GM23248 (cell line): ENCODE results near the gene SLC6A4. TPM values are rescaled to one million over a fixed set of nuclear protein-coding genes. Genes with fewer than 3 reads are reported as not detected.

Experiments used
- DNase-seq: peaks from one replicate; pipeline ENCODE4 v3.0.0-alpha.2; 2015
- H2AFZ ChIP-seq: fragments of 200-600 bp; sonication (generic); 2 replicates; pipeline ENCODE4 v1.6.1; 2016; ENCODE audit warnings: antibody characterized with exemption
- H3F3A ChIP-seq: fragments of 200-600 bp; sonication (generic); 2 replicates; pipeline ENCODE4 v1.6.1; 2016; ENCODE audit warnings: mild to moderate bottlenecking, antibody characterized with exemption, mixed run types; ENCODE audit not compliant: insufficient read depth
- H3K27ac ChIP-seq: fragments of 200-600 bp; sonication (generic); 2 replicates; pipeline ENCODE4 v1.5.1; 2016; ENCODE audit warnings: mild to moderate bottlenecking
- H3K27me3 ChIP-seq: fragments of 200-600 bp; sonication (generic); replicated peaks from 2 replicates; pipeline ENCODE4 v1.6.1; 2016; ENCODE audit warnings: mild to moderate bottlenecking; ENCODE audit not compliant: insufficient read depth
- H3K36me3 ChIP-seq: fragments of 200-600 bp; sonication (generic); 2 replicates; pipeline ENCODE4 v1.6.1; 2016; ENCODE audit warnings: low read depth, mild to moderate bottlenecking
- H3K4me1 ChIP-seq: fragments of 200-600 bp; sonication (generic); 2 replicates; pipeline ENCODE4 v1.6.1; 2016; ENCODE audit warnings: mild to moderate bottlenecking; ENCODE audit not compliant: insufficient read depth
- H3K4me2 ChIP-seq: fragments of 200-600 bp; sonication (generic); one replicate; pipeline ENCODE4 v1.6.1; 2016; ENCODE audit warnings: mild to moderate bottlenecking; ENCODE audit not compliant: unreplicated experiment
- H3K4me3 ChIP-seq: fragments of 200-600 bp; sonication (generic); 2 replicates; pipeline ENCODE4 v1.5.1; 2016; ENCODE audit warnings: mild to moderate bottlenecking
- H3K79me2 ChIP-seq: fragments of 200-600 bp; sonication (generic); 2 replicates; pipeline ENCODE4 v1.6.1; 2016; ENCODE audit warnings: mild to moderate bottlenecking; ENCODE audit not compliant: insufficient read depth
- H3K9ac ChIP-seq: fragments of 200-600 bp; sonication (generic); 2 replicates; pipeline ENCODE4 v1.6.1; 2016; ENCODE audit warnings: mild to moderate bottlenecking
- H3K9me2 ChIP-seq: fragments of 200-600 bp; sonication (generic); 2 replicates; pipeline ENCODE4 v1.6.1; 2016; ENCODE audit warnings: mixed run types, mild to moderate bottlenecking, moderate library complexity; ENCODE audit not compliant: insufficient read depth
- H3K9me3 ChIP-seq: fragments of 200-600 bp; sonication (generic); one replicate; pipeline ENCODE4 v1.6.1; 2017; ENCODE audit warnings: low read depth
- H4K20me1 ChIP-seq: fragments of 200-600 bp; sonication (generic); 2 replicates; pipeline ENCODE4 v1.6.0; 2016; ENCODE audit not compliant: insufficient read depth
- EZH2 ChIP-seq: fragments of 200-600 bp; sonication (generic); IDR thresholded peaks from 2 replicates; pipeline ENCODE4 v1.6.1; 2018; ENCODE audit warnings: antibody characterized with exemption, mild to moderate bottlenecking; ENCODE audit not compliant: insufficient read depth, poor library complexity, severe bottlenecking
- EZH2phosphoT487 ChIP-seq: fragments of 200-600 bp; sonication (generic); IDR thresholded peaks from 2 replicates; pipeline ENCODE4 v1.6.1; 2018; ENCODE audit warnings: antibody characterized with exemption, moderate library complexity, mild to moderate bottlenecking, low read depth; ENCODE audit not compliant: insufficient read depth
- WGBS, 2 experiments: methylation state at CpG; one replicate each; pipeline ENCODE4 v1.1.6; 2015 to 2017; ENCODE audit warnings: low lambda C conversion rate in 2 of 2, low coverage in 1 of 2; ENCODE audit errors: missing lambda C conversion rate in 2 of 2; 5-methylcytosine and 5-hydroxymethylcytosine counted together
- in situ Hi-C: fragments of 300-500 bp; cut with MboI; formaldehyde crosslinking; loops from 2 replicates; pipeline ENCODE4 v1.15.0; 2020
- polyA plus RNA-seq: library from polyadenylated mRNA; unstranded; fragments of >200 nt; fragmentation: Nextera tagmentation; extraction: Ambion mirVana; gene quantifications from 2 replicates; pipeline ENCODE4 v1.2.1, GENCODE V29; 2016
- total RNA-seq: library from RNA; depleted of rRNA; stranded (reverse); fragments of >200 nt; shearing (Covaris generic); gene quantifications from 2 replicates; pipeline ENCODE4 v1.2.3, GENCODE V29; 2014

The SLC6A4 gene
- total and polyA plus RNA-seq, 2 experiments from 2014 or later: 0.03 TPM; not detected in 1

DNA sequence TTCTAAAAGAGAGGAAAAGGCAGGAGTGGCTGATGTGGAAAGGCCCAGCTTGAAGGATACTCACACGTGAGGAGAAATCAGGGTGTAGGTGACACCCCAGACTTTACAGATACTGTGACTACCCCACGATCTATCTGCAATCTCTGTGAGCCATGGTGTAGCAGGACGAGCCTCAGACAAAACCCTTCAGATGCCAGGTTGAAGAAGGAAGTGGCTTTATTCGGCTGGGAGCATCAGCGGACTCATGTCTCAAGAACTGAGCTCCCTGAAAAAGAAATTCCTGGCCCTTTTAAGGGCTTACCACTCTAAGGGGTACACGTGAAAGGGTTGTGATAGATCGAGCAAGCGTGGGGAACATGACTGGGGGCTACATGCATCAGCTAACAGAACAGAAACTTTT, 4.7 kb upstream of the SLC6A4 start:
- H3K27me3 ChIP-seq: peaks cover 19% of the 10 kb centered on the region
- H3K4me2 ChIP-seq: no peak overlapping the region
- no peaks in the 10 kb centered on the region for H3K79me2 ChIP-seq
- peaks cover 7% of the 10 kb centered on the region for H3F3A ChIP-seq
- no peaks in the 10 kb centered on the region for H3K9me2 ChIP-seq
- H4K20me1 ChIP-seq: no peaks in the 10 kb centered on the region
- H3K4me3 ChIP-seq: no peak overlapping the region
- H3K27ac ChIP-seq: no peak overlapping the region
- no peak for TF ChIP-seq EZH2phosphoT487
- TF ChIP-seq EZH2: no peak
- no peak overlapping the region for H2AFZ ChIP-seq
- in situ Hi-C loops: no loop called here
- peaks cover 22% of the 10 kb centered on the region for H3K4me1 ChIP-seq
- H3K9ac ChIP-seq: no peak overlapping the region
- no peaks in the 10 kb centered on the region for H3K36me3 ChIP-seq
- DNase-seq: no peak
- no peaks in the 10 kb centered on the region for H3K9me3 ChIP-seq
- WGBS, 2 experiments: 90 to 96% methylated on average over 8 of the region's 8 CpGs

DNA sequence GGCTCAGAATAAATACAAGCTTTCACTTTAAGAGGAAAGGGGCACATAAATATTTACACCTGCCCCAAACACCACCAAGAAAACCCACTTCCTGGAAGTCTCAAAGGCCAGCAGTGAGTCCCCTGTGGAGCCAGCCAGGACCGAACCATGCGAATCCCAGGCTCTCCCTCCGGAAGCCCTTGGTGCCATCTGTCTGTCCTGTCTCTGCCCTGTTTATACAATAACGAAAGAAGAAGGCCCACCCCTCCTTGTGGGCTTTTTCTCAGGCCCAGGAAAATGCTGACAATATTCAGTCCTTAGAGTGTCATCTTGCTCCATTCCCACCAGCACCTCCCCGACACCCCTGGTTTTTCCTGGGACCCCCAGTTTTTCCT, 3.6 kb upstream of the SLC6A4 start:
- H3K36me3 ChIP-seq: no peaks in the 10 kb centered on the region
- H3K9me3 ChIP-seq: no peaks in the 10 kb centered on the region
- H3K4me1 ChIP-seq: peaks cover 13% of the 10 kb centered on the region
- H3K4me3 ChIP-seq: no peak overlapping the region
- H3K79me2 ChIP-seq: no peaks in the 10 kb centered on the region
- H3K9me2 ChIP-seq: no peaks in the 10 kb centered on the region
- no peaks in the 10 kb centered on the region for H3F3A ChIP-seq
- H3K9ac ChIP-seq: no peak overlapping the region
- H2AFZ ChIP-seq: no peak overlapping the region
- H4K20me1 ChIP-seq: no peaks in the 10 kb centered on the region
- WGBS, 2 experiments: 94 to 95% methylated on average over 5 of the region's 5 CpGs
- in situ Hi-C loops: no loop called here
- peaks cover 30% of the 10 kb centered on the region for H3K27me3 ChIP-seq
- no peak overlapping the region for H3K27ac ChIP-seq
- no peak overlapping the region for H3K4me2 ChIP-seq
- DNase-seq: no peak
- no peak for TF ChIP-seq EZH2
- TF ChIP-seq EZH2phosphoT487: no peak

DNA sequence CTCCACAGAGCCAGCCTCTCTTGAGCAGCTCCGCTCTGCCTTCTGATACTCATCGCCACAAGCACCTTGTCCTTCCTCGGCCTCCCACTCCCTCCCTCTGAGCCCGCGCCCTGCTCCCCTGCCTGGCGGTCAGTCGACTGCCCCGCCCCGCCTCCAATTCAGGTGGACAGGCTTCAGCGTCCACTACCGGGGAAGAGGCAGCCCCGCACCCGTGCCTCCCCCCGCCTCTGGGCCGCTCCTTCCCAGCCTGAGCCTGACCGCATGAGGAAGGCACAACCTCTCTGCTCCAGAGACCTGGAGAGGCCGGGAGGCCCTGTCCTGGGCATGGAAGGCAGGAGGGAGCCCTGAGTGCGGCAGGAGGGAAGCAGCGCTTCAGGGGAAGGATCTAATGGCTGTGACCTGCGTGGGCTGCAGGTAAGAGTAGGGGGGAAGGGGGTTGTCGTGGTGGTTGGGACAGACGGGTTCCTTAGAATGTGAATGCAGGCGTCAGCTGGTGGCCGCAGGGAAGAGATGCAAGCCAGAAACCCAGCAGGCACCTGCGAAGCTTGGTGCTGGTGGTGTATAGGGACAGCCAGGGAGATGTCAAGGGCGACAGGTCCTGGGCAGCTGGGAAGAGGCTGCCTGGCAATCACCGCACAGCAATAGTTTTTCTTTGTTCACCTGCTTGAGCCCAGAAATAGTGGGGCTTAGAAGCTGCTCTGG, 3.0 kb upstream of the SLC6A4 start:
- TF ChIP-seq EZH2 (no peak), EZH2phosphoT487 (no peak)
- DNase-seq: no peak
- Histone ChIP-seq H3K4me2 (no peak overlapping the region), H4K20me1 (no peaks in the 10 kb centered on the region), H3K27me3 (peaks cover 35% of the 10 kb centered on the region), H3F3A (no peaks in the 10 kb centered on the region), H3K9me3 (no peaks in the 10 kb centered on the region), H3K36me3 (no peaks in the 10 kb centered on the region), H3K9ac (no peak overlapping the region), H2AFZ (no peak overlapping the region), H3K79me2 (no peaks in the 10 kb centered on the region), H3K27ac (no peak overlapping the region), H3K9me2 (no peaks in the 10 kb centered on the region), H3K4me1 (peaks cover 12% of the 10 kb centered on the region), H3K4me3 (no peak overlapping the region)
- 74 to 75% methylated on average over 25 to 27 of the region's 27 CpGs for WGBS, 2 experiments
- in situ Hi-C loops: no loop called here

DNA sequence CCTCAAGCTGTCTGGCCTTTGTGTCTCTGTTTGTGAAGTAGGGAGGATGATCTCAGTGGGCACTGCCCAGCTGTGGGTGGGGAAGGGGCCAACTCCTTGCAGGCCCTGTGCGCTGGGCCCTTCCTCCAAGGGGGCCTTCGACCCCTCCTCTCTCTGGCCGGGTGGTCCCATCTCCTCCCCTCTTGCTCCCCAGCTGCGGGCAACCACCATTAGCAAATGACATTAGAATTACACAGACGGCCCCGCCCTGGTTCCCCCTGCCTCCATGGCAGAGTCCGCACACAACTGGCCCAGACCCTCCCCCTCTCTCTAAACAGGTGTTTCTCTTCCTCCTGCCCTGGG, 2.5 kb upstream of the SLC6A4 start:
- Histone ChIP-seq H3K9me2 (no peaks in the 10 kb centered on the region), H3K27ac (no peak overlapping the region), H3K4me1 (peaks cover 12% of the 10 kb centered on the region), H3K4me3 (no peak overlapping the region), H2AFZ (no peak overlapping the region), H3K9ac (no peak overlapping the region), H3K9me3 (no peaks in the 10 kb centered on the region), H3K27me3 (peaks cover 39% of the 10 kb centered on the region), H3K36me3 (no peaks in the 10 kb centered on the region), H4K20me1 (no peaks in the 10 kb centered on the region), H3F3A (no peaks in the 10 kb centered on the region), H3K4me2 (no peak overlapping the region), H3K79me2 (no peaks in the 10 kb centered on the region)
- TF ChIP-seq EZH2phosphoT487 (no peak), EZH2 (no peak)
- in situ Hi-C loops: no loop called here
- WGBS, 2 experiments: 64 to 79% methylated on average over 6 to 7 of the region's 7 CpGs
- DNase-seq: no peak
